GM21529 (cell line): Measurements from ENCODE around the gene CREB3L2.
"Not testable (repeated sequence)": the region's sequence is repeated elsewhere in the genome, so short reads cannot be mapped to it uniquely, and the experiment has no call there.

Source experiments
- ATAC-seq: cut with Tn5 transposase; IDR thresholded peaks from one replicate; pipeline ENCODE4 v1.9.1; 2021; ENCODE audit not compliant: unreplicated experiment

CREB3L2 gene

GRCh38 chr7:138014686-138015085 is 12.8 kb upstream of the CREB3L2 start:
- no peak for ATAC-seq

GRCh38 chr7:138014201-138014600 is 12.3 kb upstream of the CREB3L2 start:
- not testable (repeated sequence) for ATAC-seq

GRCh38 chr7:138009350-138009653 is 7.4 kb upstream of the CREB3L2 start:
- ATAC-seq, result no peak

GRCh38 chr7:138008588-138009349 is 6.9 kb upstream of the CREB3L2 start:
- ATAC-seq, result no peak

- no peak for ATAC-seq
Measured at GRCh38 chr7:138008019-138008587, 6.2 kb upstream of the CREB3L2 start.

GRCh38 chr7:138006106-138006505 is 4.2 kb upstream of the CREB3L2 start:
- no peak for ATAC-seq

GRCh38 chr7:138004936-138005335 is 3.0 kb upstream of the CREB3L2 start:
- ATAC-seq, result no peak

GRCh38 chr7:138004046-138004445 is 2.2 kb upstream of the CREB3L2 start:
- ATAC-seq, result no peak

GRCh38 chr7:138002828-138003189 is 923 bp upstream of the CREB3L2 start:
- ATAC-seq, result no peak

GRCh38 chr7:138002096-138002827 is 376 bp upstream of the CREB3L2 start:
- ATAC-seq, result peak; percentile 95

GRCh38 chr7:138000081-138000701 is 1.7 kb downstream of the CREB3L2 start:
- no peak for ATAC-seq

DNA sequence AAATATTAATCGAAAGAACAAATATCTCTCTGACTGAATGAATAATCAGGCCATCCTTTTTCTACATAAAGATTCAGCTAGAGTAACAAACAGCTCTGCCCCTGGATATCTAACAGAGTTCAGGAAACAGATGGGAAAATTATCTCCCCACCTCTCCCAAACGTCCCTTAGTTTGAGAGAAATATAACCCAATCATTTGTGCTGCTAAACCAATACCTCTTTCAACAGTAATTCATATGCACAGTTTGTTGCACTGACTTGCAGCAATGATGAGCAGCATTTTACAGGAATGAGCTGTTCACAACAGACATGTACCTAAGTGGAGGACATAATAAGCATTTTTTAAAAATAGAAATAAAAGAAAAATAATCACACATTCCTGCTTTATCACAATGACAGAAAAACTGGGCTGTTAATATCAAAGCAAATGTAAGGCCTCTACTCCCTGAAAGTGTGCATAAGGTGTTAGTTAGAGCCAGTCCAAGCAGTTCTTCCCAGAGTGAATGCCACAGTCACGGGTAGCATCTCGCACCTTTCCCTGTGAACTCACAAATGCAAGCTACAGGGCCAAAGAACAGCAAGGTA is 2.3 kb downstream of the CREB3L2 start:
- ATAC-seq, result no peak

DNA sequence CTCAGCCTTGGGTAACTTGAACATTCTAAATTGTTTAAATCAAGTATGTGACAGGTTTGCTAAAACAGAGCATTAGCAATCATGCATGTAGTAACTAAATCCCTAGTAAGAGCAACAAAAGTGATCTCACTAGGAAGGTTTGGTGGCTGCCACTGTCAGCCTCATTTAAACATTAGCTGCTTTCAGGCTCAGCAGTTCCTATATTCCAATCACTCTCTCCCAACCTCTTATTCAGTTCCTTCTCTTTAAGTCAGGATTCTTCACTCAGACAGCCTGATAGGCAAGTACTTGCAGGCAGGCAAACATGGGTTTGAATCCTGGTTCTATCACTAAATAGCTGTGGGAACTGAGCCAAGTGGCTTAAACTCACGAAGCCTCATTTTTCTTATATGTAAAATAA is 3.6 kb downstream of the CREB3L2 start:
- no peak for ATAC-seq

DNA sequence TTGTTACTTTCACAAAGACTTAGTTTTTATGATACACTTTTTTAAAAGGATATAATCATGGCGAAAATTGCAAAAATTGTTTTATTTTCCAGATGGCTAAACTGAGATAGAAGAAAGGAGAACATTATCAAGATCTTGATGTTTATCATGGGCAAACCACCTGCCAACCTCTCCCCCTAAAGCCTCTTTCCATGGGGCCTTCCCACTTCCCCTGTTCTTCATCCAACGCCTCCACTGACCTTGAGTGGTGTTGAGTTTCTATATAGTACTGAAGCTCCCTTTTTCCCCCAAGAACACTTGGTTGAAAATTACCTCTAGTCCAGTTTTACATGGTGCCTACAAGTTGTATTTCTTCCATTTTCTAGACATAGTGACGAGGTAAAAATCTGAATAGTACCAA is 5.0 kb downstream of the CREB3L2 start:
- ATAC-seq, result no peak

DNA sequence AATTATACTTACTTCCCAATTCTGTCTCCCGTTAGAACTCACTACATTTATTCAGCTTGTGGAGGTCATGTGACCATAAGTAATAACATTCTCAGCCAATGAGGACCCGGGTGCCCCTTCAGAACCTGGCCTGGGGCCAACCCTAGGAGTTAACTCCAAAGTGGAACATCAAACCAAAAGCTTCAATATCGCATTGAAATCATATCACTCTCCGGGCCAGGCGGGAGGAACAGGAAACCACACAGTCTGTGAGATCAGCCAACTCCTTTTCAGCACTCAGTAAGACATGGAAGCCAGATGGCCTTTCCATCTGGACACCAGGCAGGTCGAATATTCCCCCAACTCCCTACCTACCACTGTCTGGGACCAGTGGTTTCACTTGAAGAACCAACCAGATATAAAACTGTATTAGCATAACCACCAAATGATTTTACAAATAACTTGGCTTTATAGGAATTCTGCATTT is 5.5 kb downstream of the CREB3L2 start:
- no peak for ATAC-seq

- no peak for ATAC-seq
Measured at GRCh38 chr7:137994216-137994615, 7.7 kb downstream of the CREB3L2 start.

- ATAC-seq, result no peak
Measured at GRCh38 chr7:137993395-137993743, 8.5 kb downstream of the CREB3L2 start.

DNA sequence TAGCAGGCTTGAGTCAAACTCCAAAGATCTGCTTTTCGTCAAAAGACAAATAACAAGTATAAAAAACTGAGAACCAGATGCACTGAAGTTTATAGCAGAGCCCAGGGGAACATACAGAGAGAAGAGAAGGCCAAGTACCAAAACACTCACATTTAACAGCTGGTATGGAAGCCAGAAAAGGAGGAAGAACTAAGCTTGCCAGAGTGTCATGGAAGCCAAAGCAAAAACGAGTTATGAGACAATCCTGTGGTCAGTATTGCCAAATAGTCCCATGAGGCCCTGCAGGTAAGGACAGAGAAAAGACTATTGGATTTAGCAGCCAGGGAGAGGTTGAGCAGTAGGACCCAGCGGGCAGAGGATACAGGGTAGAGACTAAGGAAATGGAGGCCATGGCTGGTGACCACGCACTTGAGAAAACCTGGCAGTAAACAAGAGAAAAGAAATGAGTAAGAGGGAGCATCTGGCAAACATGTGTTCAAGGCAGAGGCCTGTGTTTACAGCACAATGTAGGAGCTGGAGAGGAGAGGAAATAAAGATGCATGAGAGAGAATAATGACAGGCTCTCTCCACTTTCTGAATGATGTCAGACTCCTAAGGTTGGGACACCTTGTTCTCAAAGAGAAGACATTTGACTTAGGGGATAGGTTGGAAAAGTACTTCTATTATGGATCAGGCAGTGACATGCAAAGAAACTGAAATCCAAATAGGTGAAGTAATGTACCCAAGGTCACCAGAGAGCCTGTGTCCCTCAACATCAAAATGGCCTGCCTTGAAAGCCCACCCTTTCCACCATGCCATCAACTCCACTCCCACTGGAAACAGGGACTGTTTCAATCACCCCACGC is 9.1 kb downstream of the CREB3L2 start:
- peak; percentile 52 for ATAC-seq

DNA sequence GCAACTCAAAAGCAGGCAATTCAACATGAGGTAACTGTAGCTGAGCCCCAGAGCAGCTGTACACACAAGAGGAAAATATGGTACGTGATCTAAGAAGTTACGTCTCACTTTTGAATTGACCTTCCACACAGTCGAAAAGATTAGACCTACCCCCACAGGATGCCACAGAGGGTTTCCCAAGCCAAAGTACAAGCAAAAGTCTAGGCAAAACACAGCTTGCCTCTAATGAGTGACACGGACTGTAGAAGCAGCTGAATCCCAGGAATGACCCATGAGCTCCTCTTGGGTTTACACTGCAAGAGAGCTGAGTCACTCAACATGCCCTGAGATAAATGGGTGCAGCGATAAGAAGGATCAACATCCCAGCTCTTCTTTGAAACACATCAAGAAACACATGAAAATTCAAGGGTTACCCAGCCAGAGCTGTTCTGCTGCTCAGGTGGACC is 9.8 kb downstream of the CREB3L2 start:
- no peak for ATAC-seq

GRCh38 chr7:137990251-137990941 is 11.5 kb downstream of the CREB3L2 start:
- ATAC-seq, result no peak
